Cardiac fibroblast (primary cell): ENCODE results near the gene CLK2.
A peak's percentile ranks its signal among the peaks of the same experiment; 100 is the strongest.

ENCODE experiments used
- DNase-seq, 2 donors: peaks; one replicate each; pipeline versions ENCODE4 v3.0.0 to v3.0.0-alpha.2; 2010; ENCODE audit warnings: low read depth in 2 of 2
- H3K4me3 ChIP-seq, 2 donors: replicated peaks in 1 of 2; 1 replicate in 1 of 2; 2 replicates in 1 of 2; pipeline ENCODE4 v1.5.1; 2011; ENCODE audit warnings: low read depth in 2 of 2, low read length in 2 of 2, mild to moderate bottlenecking in 2 of 2, moderate library complexity in 1 of 2
- TF ChIP-seq, protein P1 (sequence below): IDR thresholded peaks from one replicate; pipeline ENCODE4 v1.5.1; 2011; ENCODE audit warnings: low read depth, mild to moderate bottlenecking, low read length, inconsistent platforms

CLK2 gene

GRCh38 chr1:155273343-155274245 lies at the start of gene CLK2:
CLK2 (minus strand) TSS chr1:155273504; CDS start chr1:155270977, 2,527 bp downstream.
- TF ChIP-seq, protein P1, sequence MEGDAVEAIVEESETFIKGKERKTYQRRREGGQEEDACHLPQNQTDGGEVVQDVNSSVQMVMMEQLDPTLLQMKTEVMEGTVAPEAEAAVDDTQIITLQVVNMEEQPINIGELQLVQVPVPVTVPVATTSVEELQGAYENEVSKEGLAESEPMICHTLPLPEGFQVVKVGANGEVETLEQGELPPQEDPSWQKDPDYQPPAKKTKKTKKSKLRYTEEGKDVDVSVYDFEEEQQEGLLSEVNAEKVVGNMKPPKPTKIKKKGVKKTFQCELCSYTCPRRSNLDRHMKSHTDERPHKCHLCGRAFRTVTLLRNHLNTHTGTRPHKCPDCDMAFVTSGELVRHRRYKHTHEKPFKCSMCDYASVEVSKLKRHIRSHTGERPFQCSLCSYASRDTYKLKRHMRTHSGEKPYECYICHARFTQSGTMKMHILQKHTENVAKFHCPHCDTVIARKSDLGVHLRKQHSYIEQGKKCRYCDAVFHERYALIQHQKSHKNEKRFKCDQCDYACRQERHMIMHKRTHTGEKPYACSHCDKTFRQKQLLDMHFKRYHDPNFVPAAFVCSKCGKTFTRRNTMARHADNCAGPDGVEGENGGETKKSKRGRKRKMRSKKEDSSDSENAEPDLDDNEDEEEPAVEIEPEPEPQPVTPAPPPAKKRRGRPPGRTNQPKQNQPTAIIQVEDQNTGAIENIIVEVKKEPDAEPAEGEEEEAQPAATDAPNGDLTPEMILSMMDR: no peak
- DNase-seq: peak; percentile 94 to 98
- peak within 1 kb of the TSS; percentile 73 to 88 for H3K4me3 ChIP-seq

DNA sequence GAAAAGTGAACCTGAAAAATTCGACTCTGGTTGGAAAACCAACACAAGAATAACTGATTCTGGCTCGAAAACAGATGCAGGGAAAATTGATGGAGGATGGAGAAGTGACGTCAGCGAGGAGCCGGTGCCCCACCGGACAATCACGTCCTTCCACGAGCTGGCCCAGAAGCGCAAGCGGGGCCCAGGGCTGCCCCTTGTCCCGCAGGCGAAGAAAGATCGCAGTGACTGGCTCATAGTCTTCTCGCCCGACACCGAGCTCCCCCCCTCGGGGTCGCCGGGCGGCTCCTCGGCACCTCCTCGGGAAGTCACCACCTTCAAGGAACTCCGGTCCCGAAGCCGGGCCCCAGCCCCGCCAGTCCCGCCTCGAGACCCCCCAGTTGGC lies 49.3 kb upstream of the CLK2 start:
- H3K4me3 ChIP-seq: peak overlapping the region; percentile 71 to 90
- DNase-seq: peak; percentile 41 to 49
- TF ChIP-seq, protein P1: no peak

GRCh38 chr1:155321639-155322503 lies 48.6 kb upstream of the CLK2 start:
- TF ChIP-seq, protein P1: no peak
- peak overlapping the region; percentile 71 to 90 for H3K4me3 ChIP-seq
- no peak for DNase-seq

GRCh38 chr1:155320661-155321617 lies 47.6 kb upstream of the CLK2 start, which contains the start of gene RUSC1:
RUSC1 (plus strand) TSS chr1:155320894; CDS start chr1:155321774, 880 bp downstream.
- DNase-seq: peak; percentile 66 to 69
- TF ChIP-seq, protein P1: no peak
- peak within 1 kb of the TSS; percentile 49 to 51 for H3K4me3 ChIP-seq

GRCh38 chr1:155320252-155320651 lies 46.9 kb upstream of the CLK2 start:
- peak overlapping the region; percentile 49 to 51 for H3K4me3 ChIP-seq
- DNase-seq: no peak
- TF ChIP-seq, protein P1: no peak

- H3K4me3 ChIP-seq: no peak overlapping the region
- DNase-seq: no peak
- TF ChIP-seq, protein P1: no peak
Observed at GRCh38 chr1:155319536-155319935, 46.2 kb upstream of the CLK2 start.
